ENCODE results near the gene SEC16B. TPM values are rescaled to one million over a fixed set of nuclear protein-coding genes. Genes with fewer than 3 reads are reported as not detected.

SEC16B gene
- total and polyA plus RNA-seq, 2 donors (not counting 1 experiment from before 2014, with no cell fraction given), result 2.7 to 3.1 TPM

GRCh38 chr1:178017517-178017916 is 47.7 kb upstream of the SEC16B start:
- TF ChIP-seq EZH2 (IDR thresholded peaks at IDR 0.05; ENCODE audit: low read length, missing control alignments) (no peak), CTCF (conservative IDR thresholded peaks at IDR 0.05 in 1 of 2, IDR thresholded peaks at IDR 0.05 in 1 of 2; ENCODE audit: low read depth in 1 of 2, low read length in 2 of 2) (no peak)

DNA sequence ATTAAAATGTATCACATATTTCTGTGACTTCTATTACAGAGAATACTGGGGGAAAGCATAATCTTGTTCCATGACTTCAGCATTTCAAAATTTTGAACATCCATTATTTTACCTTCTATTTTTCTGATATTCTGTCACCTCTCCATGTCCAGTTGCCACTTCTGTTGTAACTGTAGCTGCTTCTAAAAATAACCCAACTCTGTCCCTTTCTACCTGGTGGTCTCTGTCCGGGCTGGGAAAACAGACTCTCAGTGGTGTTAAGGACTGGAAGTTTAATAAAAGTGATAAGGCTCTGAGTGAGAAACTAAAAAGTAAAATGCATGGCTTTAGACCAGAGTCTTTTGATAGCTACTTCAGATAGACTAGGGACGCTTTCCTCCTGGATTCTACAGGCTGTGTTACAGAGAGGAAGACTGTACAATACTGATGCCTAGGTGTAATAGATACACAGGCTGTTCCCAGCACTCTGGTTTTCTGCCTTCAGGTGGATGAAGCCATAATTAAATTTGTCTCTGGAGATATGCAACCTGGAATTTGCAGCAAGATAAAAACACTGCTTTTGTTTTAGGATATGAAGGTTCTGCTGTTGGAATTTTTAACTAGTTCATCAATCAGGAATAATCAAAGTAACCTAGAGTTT is 42.1 kb upstream of the SEC16B start:
- H3K79me2 ChIP-seq (ENCODE audit: control insufficient read depth, insufficient read depth, low read length), result no peaks in the 10 kb centered on the region
- no peaks in the 10 kb centered on the region for H4K20me1 ChIP-seq (ENCODE audit: control insufficient read depth, extremely low read depth, insufficient read depth, low read length)
- peaks cover 5% of the 10 kb centered on the region for H3K4me1 ChIP-seq (ENCODE audit: control insufficient read depth, extremely low read depth, insufficient read depth, low read length)
- H3K4me3 ChIP-seq (replicated peaks in 1 of 4; ENCODE audit: control extremely low read depth in 1 of 4, insufficient read depth in 1 of 4, low read depth in 3 of 4, low read length in 4 of 4), result no peak overlapping the region
- H3K9ac ChIP-seq (ENCODE audit: insufficient read depth, low read length), result no peak overlapping the region
- no peak for DNase-seq (ENCODE audit: low read depth in 2 of 2)
- no peak overlapping the region for H3K4me2 ChIP-seq (ENCODE audit: extremely low read depth, insufficient read depth, low read length)
- H3K27me3 ChIP-seq (ENCODE audit: control insufficient read depth, insufficient read depth, low read length), result no peaks in the 10 kb centered on the region
- H2AFZ ChIP-seq (ENCODE audit: low read length), result no peak overlapping the region
- no peaks in the 10 kb centered on the region for H3K9me3 ChIP-seq (ENCODE audit: control insufficient read depth, insufficient read depth, low read depth, low read length)
- TF ChIP-seq EZH2 (IDR thresholded peaks at IDR 0.05; ENCODE audit: low read length, missing control alignments), result no peak
- no peak for TF ChIP-seq CTCF (conservative IDR thresholded peaks at IDR 0.05 in 1 of 2, IDR thresholded peaks at IDR 0.05 in 1 of 2; ENCODE audit: low read depth in 1 of 2, low read length in 2 of 2)
- no peaks in the 10 kb centered on the region for H3K36me3 ChIP-seq (ENCODE audit: control insufficient read depth, insufficient read depth, low read length)
- H3K27ac ChIP-seq (ENCODE audit: insufficient read depth, low read length), result no peak overlapping the region

More at GRCh38 chr1:178017517-178017916, 47.7 kb upstream of the SEC16B start:
- H3K36me3 ChIP-seq (ENCODE audit: control insufficient read depth, insufficient read depth, low read length), result no peaks in the 10 kb centered on the region
- no peaks in the 10 kb centered on the region for H4K20me1 ChIP-seq (ENCODE audit: control insufficient read depth, extremely low read depth, insufficient read depth, low read length)
- H3K79me2 ChIP-seq (ENCODE audit: control insufficient read depth, insufficient read depth, low read length), result no peaks in the 10 kb centered on the region
- H3K9me3 ChIP-seq (ENCODE audit: control insufficient read depth, insufficient read depth, low read depth, low read length), result no peaks in the 10 kb centered on the region
- H3K9ac ChIP-seq (ENCODE audit: insufficient read depth, low read length), result no peak overlapping the region
- no peak overlapping the region for H3K4me3 ChIP-seq (replicated peaks in 1 of 4; ENCODE audit: control extremely low read depth in 1 of 4, insufficient read depth in 1 of 4, low read depth in 3 of 4, low read length in 4 of 4)
- H3K27ac ChIP-seq (ENCODE audit: insufficient read depth, low read length), result no peak overlapping the region
- H3K27me3 ChIP-seq (ENCODE audit: control insufficient read depth, insufficient read depth, low read length), result no peaks in the 10 kb centered on the region
- no peak overlapping the region for H3K4me2 ChIP-seq (ENCODE audit: extremely low read depth, insufficient read depth, low read length)
- H3K4me1 ChIP-seq (ENCODE audit: control insufficient read depth, extremely low read depth, insufficient read depth, low read length), result no peaks in the 10 kb centered on the region
- no peak for DNase-seq (ENCODE audit: low read depth in 2 of 2)
- no peak overlapping the region for H2AFZ ChIP-seq (ENCODE audit: low read length)

GRCh38 chr1:178011465-178011828 is 41.6 kb upstream of the SEC16B start:
- no peaks in the 10 kb centered on the region for H3K27me3 ChIP-seq (ENCODE audit: control insufficient read depth, insufficient read depth, low read length)
- H3K9me3 ChIP-seq (ENCODE audit: control insufficient read depth, insufficient read depth, low read depth, low read length), result no peaks in the 10 kb centered on the region
- H4K20me1 ChIP-seq (ENCODE audit: control insufficient read depth, extremely low read depth, insufficient read depth, low read length), result no peaks in the 10 kb centered on the region
- no peak overlapping the region for H2AFZ ChIP-seq (ENCODE audit: low read length)
- H3K27ac ChIP-seq (ENCODE audit: insufficient read depth, low read length), result no peak overlapping the region
- H3K4me1 ChIP-seq (ENCODE audit: control insufficient read depth, extremely low read depth, insufficient read depth, low read length), result peaks cover 5% of the 10 kb centered on the region
- H3K4me2 ChIP-seq (ENCODE audit: extremely low read depth, insufficient read depth, low read length), result no peak overlapping the region
- no peak overlapping the region for H3K9ac ChIP-seq (ENCODE audit: insufficient read depth, low read length)
- H3K36me3 ChIP-seq (ENCODE audit: control insufficient read depth, insufficient read depth, low read length), result no peaks in the 10 kb centered on the region
- TF ChIP-seq CTCF (conservative IDR thresholded peaks at IDR 0.05 in 1 of 2, IDR thresholded peaks at IDR 0.05 in 1 of 2; ENCODE audit: low read depth in 1 of 2, low read length in 2 of 2) (no peak), EZH2 (IDR thresholded peaks at IDR 0.05; ENCODE audit: low read length, missing control alignments) (no peak)
- H3K79me2 ChIP-seq (ENCODE audit: control insufficient read depth, insufficient read depth, low read length), result no peaks in the 10 kb centered on the region
- peak; percentile 45 to 77 for DNase-seq (ENCODE audit: low read depth in 2 of 2)
- no peak overlapping the region for H3K4me3 ChIP-seq (replicated peaks in 1 of 4; ENCODE audit: control extremely low read depth in 1 of 4, insufficient read depth in 1 of 4, low read depth in 3 of 4, low read length in 4 of 4)

Data from fibroblast of lung (primary cell).